ENCODE measurements around the gene POU3F3. TPM values are rescaled to one million over a fixed set of nuclear protein-coding genes. Genes with fewer than 3 reads are reported as not detected.

Gene POU3F3
- total and polyA plus RNA-seq, 10 donors = not detected

DNA sequence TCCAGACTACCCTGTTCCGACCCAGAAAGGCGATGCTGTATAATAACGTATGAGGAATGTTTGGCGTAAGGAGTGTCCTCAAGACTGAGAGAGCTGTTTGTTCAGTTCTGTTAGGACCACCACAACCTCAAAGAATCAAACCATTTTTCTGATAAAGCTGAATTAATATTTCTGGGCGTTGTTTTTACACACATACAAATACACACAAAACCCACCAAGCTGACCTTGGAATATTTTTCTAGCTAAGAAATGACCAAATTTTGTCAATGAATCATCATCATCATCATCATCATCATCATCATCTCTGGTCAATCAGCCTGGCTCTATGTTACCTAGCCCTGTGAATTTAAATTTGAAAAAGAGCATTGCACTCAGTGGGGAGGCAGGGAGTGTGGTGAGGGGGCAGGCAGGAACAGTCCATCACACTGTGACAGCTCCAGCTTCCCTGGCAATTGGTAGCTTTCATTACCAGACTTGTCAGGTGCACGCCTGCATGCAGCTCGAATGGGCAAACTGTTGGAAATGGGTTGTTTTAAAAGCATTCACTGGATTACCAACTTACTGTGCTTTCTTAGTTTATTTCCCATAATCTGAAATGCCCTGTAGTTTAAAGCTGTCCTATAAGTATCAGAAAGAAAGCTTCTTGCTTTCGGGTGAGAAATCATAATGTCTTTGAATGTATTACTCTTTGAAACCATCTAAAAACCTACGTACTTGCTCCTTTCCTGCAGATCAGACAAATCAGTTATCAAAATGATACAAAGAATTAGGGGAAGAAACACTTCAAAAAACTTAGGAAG is 6.9 kb upstream of the POU3F3 start:
- no peak overlapping the region for H3K27ac ChIP-seq
- H3K27me3 ChIP-seq (replicated peaks in 1 of 7) = peaks cover 16 to 100% (median 100%) of the 10 kb centered on the region in 7 donors
- peaks cover 3 to 55% (median 35%) of the 10 kb centered on the region in 6 donors for H3K4me1 ChIP-seq
- no peak for DNase-seq
- intact Hi-C loops (cut with DNase I; ENCODE audit: low total_unique reads) = no loop called here
- 16 to 28% (median 22%) methylated on average over 9 of the region's 9 CpGs for WGBS, 5 donors
- no peaks in the 10 kb centered on the region for H3K9me3 ChIP-seq
- no peak for TF ChIP-seq POLR2A (IDR thresholded peaks at IDR 0.05)
- TF ChIP-seq, protein P1, sequence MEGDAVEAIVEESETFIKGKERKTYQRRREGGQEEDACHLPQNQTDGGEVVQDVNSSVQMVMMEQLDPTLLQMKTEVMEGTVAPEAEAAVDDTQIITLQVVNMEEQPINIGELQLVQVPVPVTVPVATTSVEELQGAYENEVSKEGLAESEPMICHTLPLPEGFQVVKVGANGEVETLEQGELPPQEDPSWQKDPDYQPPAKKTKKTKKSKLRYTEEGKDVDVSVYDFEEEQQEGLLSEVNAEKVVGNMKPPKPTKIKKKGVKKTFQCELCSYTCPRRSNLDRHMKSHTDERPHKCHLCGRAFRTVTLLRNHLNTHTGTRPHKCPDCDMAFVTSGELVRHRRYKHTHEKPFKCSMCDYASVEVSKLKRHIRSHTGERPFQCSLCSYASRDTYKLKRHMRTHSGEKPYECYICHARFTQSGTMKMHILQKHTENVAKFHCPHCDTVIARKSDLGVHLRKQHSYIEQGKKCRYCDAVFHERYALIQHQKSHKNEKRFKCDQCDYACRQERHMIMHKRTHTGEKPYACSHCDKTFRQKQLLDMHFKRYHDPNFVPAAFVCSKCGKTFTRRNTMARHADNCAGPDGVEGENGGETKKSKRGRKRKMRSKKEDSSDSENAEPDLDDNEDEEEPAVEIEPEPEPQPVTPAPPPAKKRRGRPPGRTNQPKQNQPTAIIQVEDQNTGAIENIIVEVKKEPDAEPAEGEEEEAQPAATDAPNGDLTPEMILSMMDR (IDR thresholded peaks at IDR 0.05 in 8 of 11, conservative IDR thresholded peaks at IDR 0.05 in 3 of 11) = no peak
- no peaks in the 10 kb centered on the region for H3K36me3 ChIP-seq
- H3K4me3 ChIP-seq = no peak overlapping the region

DNA sequence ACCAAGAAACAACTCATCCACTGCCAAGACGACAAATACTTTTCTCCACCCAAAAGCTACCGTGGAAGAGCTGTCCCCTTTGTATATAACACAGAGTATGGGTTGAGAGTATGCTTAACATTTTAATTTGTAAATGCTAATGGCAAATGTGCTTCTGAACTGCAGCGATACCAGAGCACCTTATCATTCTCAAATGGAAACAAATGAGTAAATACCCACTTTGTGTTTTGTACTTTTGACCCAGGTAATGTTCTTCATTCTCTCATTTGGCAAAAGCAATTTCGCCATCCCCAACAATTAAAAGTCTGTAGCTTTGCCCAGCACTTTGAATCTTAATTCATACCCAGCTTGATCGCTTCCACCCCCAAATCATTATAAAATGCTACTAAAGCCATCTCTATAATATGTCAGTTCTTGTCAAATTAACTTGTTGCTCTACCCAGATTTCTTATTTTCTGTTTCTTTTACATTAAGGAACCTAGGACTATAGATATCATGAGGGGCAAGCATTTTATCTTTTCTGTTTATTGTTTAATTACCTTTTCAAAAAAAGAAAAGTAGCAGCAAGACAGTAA is 6.2 kb upstream of the POU3F3 start:
- intact Hi-C loops (cut with DNase I; ENCODE audit: low total_unique reads) = no loop called here
- no peaks in the 10 kb centered on the region for H3K36me3 ChIP-seq
- no peak overlapping the region for H3K27ac ChIP-seq
- DNase-seq = no peak
- peaks cover 16 to 100% (median 99%) of the 10 kb centered on the region in 7 donors for H3K27me3 ChIP-seq (replicated peaks in 1 of 7)
- H3K4me1 ChIP-seq = peaks cover 3 to 56% (median 39%) of the 10 kb centered on the region in 6 donors
- TF ChIP-seq POLR2AphosphoS5 (IDR thresholded peaks at IDR 0.05) = no peak
- TF ChIP-seq POLR2A (IDR thresholded peaks at IDR 0.05) = no peak
- TF ChIP-seq, protein P1 (IDR thresholded peaks at IDR 0.05 in 8 of 11, conservative IDR thresholded peaks at IDR 0.05 in 3 of 11) = no peak
- H3K9me3 ChIP-seq = no peaks in the 10 kb centered on the region
- 11 to 15% (median 14%) methylated on average over 5 of the region's 5 CpGs for WGBS, 5 donors
- no peak overlapping the region for H3K4me3 ChIP-seq

DNA sequence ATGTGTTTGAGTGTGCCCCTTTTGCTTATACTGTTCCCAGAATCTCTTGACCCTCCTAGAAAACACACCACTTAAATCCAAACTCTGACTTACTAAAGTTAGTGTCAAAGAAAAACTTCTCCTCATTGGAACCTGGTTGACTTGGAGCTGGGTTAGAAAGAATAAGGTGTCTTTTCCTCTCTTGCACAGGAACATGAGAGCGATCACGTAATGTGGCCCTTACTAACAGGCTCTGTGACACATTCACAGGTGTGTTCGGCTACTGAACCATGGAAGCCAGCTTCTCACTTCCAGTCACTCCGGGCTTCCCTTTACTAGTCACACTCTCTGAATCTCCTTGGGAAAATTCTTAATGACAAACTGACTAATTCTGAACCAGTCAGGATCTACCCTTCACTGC is 5.4 kb upstream of the POU3F3 start:
- 18 to 25% (median 20%) methylated on average over 4 of the region's 4 CpGs for WGBS, 5 donors

More for the DNA sequence above, 5.4 kb upstream of the POU3F3 start:
- H3K9me3 ChIP-seq = no peaks in the 10 kb centered on the region
- intact Hi-C loops (cut with DNase I; ENCODE audit: low total_unique reads) = no loop called here
- TF ChIP-seq POLR2A (IDR thresholded peaks at IDR 0.05) = no peak
- TF ChIP-seq POLR2AphosphoS5 (IDR thresholded peaks at IDR 0.05) = no peak
- TF ChIP-seq, protein P1 (IDR thresholded peaks at IDR 0.05 in 8 of 11, conservative IDR thresholded peaks at IDR 0.05 in 3 of 11) = no peak
- H3K4me3 ChIP-seq = no peak overlapping the region
- no peak for DNase-seq
- H3K36me3 ChIP-seq = no peaks in the 10 kb centered on the region
- peaks cover 5 to 56% (median 39%) of the 10 kb centered on the region in 6 donors for H3K4me1 ChIP-seq
- H3K27ac ChIP-seq = no peak overlapping the region
- H3K27me3 ChIP-seq (replicated peaks in 1 of 7) = peaks cover 16 to 100% (median 98%) of the 10 kb centered on the region in 7 donors

Data from spleen (tissue), 11 donors.